Loucy (cell line): ENCODE data around the gene MAP7.

ENCODE experiments used
- CTCF ChIP-seq: fragments of 200-600 bp; sonication (generic); conservative IDR thresholded peaks from 2 replicates; pipeline ENCODE4 v1.5.1; 2014; ENCODE audit warnings: mild to moderate bottlenecking, antibody characterized with exemption, low read length
- EZH2phosphoT487 ChIP-seq: fragments of 200-600 bp; IDR thresholded peaks from 2 replicates; pipeline ENCODE4 v1.6.1; 2018; ENCODE audit warnings: antibody characterized with exemption, mild to moderate bottlenecking, moderate library complexity, borderline replicate concordance

- TF ChIP-seq CTCF (no peak), EZH2phosphoT487 (no peak)
Measured at GRCh38 chr6:136365776-136366354, 184.4 kb downstream of the MAP7 start.
